Thyroid gland (tissue), 4 donors: Measurements from ENCODE around the gene SEC23IP.

Source experiments
- POLR2A ChIP-seq, 2 donors: fragments of 450-650 bp; IDR thresholded peaks; one replicate each; pipeline ENCODE4 v1.6.1; 2017; ENCODE audit warnings: antibody characterized with exemption in 2 of 2, mild to moderate bottlenecking in 2 of 2, moderate library complexity in 1 of 2
- TF ChIP-seq, protein P1 (sequence below), 6 experiments: fragments of 200-600 bp in 3 of 6; fragments of 450-650 bp in 3 of 6; sonication (generic) in 3 of 6; IDR thresholded peaks; one replicate each; pipeline ENCODE4 v1.5.1; 2016 to 2019; ENCODE audit warnings: antibody characterized with exemption in 6 of 6, mild to moderate bottlenecking in 2 of 6, inconsistent platforms in 1 of 6, moderate library complexity in 1 of 6

- no peak for TF ChIP-seq POLR2A (IDR thresholded peaks at IDR 0.05)
- TF ChIP-seq, protein P1, sequence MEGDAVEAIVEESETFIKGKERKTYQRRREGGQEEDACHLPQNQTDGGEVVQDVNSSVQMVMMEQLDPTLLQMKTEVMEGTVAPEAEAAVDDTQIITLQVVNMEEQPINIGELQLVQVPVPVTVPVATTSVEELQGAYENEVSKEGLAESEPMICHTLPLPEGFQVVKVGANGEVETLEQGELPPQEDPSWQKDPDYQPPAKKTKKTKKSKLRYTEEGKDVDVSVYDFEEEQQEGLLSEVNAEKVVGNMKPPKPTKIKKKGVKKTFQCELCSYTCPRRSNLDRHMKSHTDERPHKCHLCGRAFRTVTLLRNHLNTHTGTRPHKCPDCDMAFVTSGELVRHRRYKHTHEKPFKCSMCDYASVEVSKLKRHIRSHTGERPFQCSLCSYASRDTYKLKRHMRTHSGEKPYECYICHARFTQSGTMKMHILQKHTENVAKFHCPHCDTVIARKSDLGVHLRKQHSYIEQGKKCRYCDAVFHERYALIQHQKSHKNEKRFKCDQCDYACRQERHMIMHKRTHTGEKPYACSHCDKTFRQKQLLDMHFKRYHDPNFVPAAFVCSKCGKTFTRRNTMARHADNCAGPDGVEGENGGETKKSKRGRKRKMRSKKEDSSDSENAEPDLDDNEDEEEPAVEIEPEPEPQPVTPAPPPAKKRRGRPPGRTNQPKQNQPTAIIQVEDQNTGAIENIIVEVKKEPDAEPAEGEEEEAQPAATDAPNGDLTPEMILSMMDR (IDR thresholded peaks at IDR 0.05), result no peak
Observed at GRCh38 chr10:119852822-119853221, 39.7 kb upstream of the SEC23IP start.
